HEK293 (cell line): ENCODE data around the gene MYL2.

ENCODE experiments used
- CTCF ChIA-PET: fragments of 350-600 bp; formaldehyde crosslinking; extraction: SDS; loops from one replicate; lab custom pipeline; 2021; ENCODE audit warnings: antibody characterized with exemption; lab: Yijun Ruan, JAX
- POLR2A ChIA-PET: fragments of 300-600 bp; formaldehyde crosslinking; extraction: SDS; loops from one replicate; lab custom pipeline; 2020; ENCODE audit warnings: antibody characterized with exemption, inconsistent platforms; lab: Yijun Ruan, JAX
- H3K27ac ChIP-seq: fragments of 200-500 bp; sonication (Bioruptor generic); 2 replicates; pipeline ENCODE4 v1.5.1; 2014; ENCODE audit warnings: low read depth, low read length, control low read depth, inconsistent platforms; ENCODE audit errors: extremely low read depth
- H3K36me3 ChIP-seq, 2 experiments: fragments of 200-500 bp in 1 of 2; sonication (Bioruptor generic) in 1 of 2; 1 replicate in 1 of 2; 2 replicates in 1 of 2; pipeline ENCODE4 v1.5.1; 2014 to 2017; ENCODE audit warnings: inconsistent platforms in 2 of 2, low read length in 2 of 2; ENCODE audit not compliant: control insufficient read depth in 2 of 2, insufficient read depth in 1 of 2
- H3K4me1 ChIP-seq: fragments of 200-500 bp; sonication (Bioruptor generic); 2 replicates; pipeline ENCODE4 v1.5.1; 2014; ENCODE audit warnings: mild to moderate bottlenecking, low read length, inconsistent platforms; ENCODE audit not compliant: control insufficient read depth, insufficient read depth
- H3K4me3 ChIP-seq: 2 replicates; pipeline ENCODE4 v1.5.1; 2011; ENCODE audit warnings: low read depth, mild to moderate bottlenecking, control low read depth, low read length, moderate library complexity
- H3K9me3 ChIP-seq: fragments of 200-500 bp; sonication (Bioruptor generic); 2 replicates; pipeline ENCODE4 v1.5.1; 2014; ENCODE audit warnings: low read depth, low read length, inconsistent platforms; ENCODE audit not compliant: control insufficient read depth, insufficient read depth
- FEZF1 ChIP-seq: fragments of 450-650 bp; formaldehyde crosslinking; IDR thresholded peaks from 2 replicates; pipeline ENCODE4 v1.5.1; 2016; ENCODE audit warnings: missing biosample characterization, missing genetic modification characterization
- HOXA7 ChIP-seq: sonication (generic); formaldehyde crosslinking; IDR thresholded peaks from 2 replicates; pipeline ENCODE4 v1.8.1; 2022; ENCODE audit warnings: missing genetic modification reagents, borderline replicate concordance
- SP2 ChIP-seq: fragments of 450-650 bp; formaldehyde crosslinking; IDR thresholded peaks from 2 replicates; pipeline ENCODE4 v1.5.1; 2016; ENCODE audit warnings: missing biosample characterization, missing genetic modification characterization
- SP7 ChIP-seq: fragments of 450-650 bp; formaldehyde crosslinking; IDR thresholded peaks from 2 replicates; pipeline ENCODE4 v1.5.1; 2016; ENCODE audit warnings: missing biosample characterization, missing genetic modification characterization
- YY1 ChIP-seq: fragments of 450-650 bp; formaldehyde crosslinking; IDR thresholded peaks from 2 replicates; pipeline ENCODE4 v1.5.1; 2018; ENCODE audit warnings: missing biosample characterization, missing genetic modification characterization
- ZBTB48 ChIP-seq: fragments of 450-650 bp; formaldehyde crosslinking; IDR thresholded peaks from 2 replicates; pipeline ENCODE4 v1.5.1; 2016; ENCODE audit warnings: missing biosample characterization, missing genetic modification characterization
- ZFP41 ChIP-seq: fragments of 450-650 bp; formaldehyde crosslinking; IDR thresholded peaks from 2 replicates; pipeline ENCODE4 v1.5.1; 2016; ENCODE audit warnings: missing biosample characterization, missing genetic modification characterization, borderline replicate concordance
- ZNF16 ChIP-seq: fragments of 450-650 bp; formaldehyde crosslinking; IDR thresholded peaks from 2 replicates; pipeline ENCODE4 v1.5.1; 2016; ENCODE audit warnings: low read depth, missing biosample characterization, missing genetic modification characterization
- ZNF239 ChIP-seq: fragments of 450-650 bp; formaldehyde crosslinking; IDR thresholded peaks from 2 replicates; pipeline ENCODE4 v1.5.1; 2016; ENCODE audit warnings: missing biosample characterization, missing genetic modification characterization
- ZNF266 ChIP-seq: fragments of 450-650 bp; formaldehyde crosslinking; IDR thresholded peaks from 2 replicates; pipeline ENCODE4 v1.5.1; 2016; ENCODE audit warnings: missing biosample characterization, missing genetic modification characterization, low read depth
- ZNF274 ChIP-seq, 2 experiments: fragments of 200-500 bp in 1 of 2; fragments of 450-650 bp in 1 of 2; sonication (Bioruptor generic) in 1 of 2; formaldehyde crosslinking in 1 of 2; IDR thresholded peaks; 2 replicates each; pipeline versions ENCODE4 v1.5.1 to v1.6.1; 2014 to 2016; ENCODE audit warnings: borderline replicate concordance in 1 of 2, inconsistent platforms in 1 of 2, low read length in 1 of 2, missing biosample characterization in 1 of 2, missing genetic modification characterization in 1 of 2
- ZNF394 ChIP-seq: fragments of 450-650 bp; formaldehyde crosslinking; IDR thresholded peaks from 2 replicates; pipeline ENCODE4 v1.5.1; 2016; ENCODE audit warnings: missing biosample characterization, missing genetic modification characterization, mild to moderate bottlenecking, moderate library complexity, borderline replicate concordance
- ZNF521 ChIP-seq: fragments of 450-650 bp; formaldehyde crosslinking; IDR thresholded peaks from 2 replicates; pipeline ENCODE4 v1.5.1; 2017; ENCODE audit warnings: missing biosample characterization, mild to moderate bottlenecking, missing genetic modification characterization
- ZNF548 ChIP-seq: fragments of 450-650 bp; formaldehyde crosslinking; IDR thresholded peaks from 2 replicates; pipeline ENCODE4 v1.5.1; 2016; ENCODE audit warnings: missing biosample characterization, missing genetic modification characterization
- ZNF585B ChIP-seq: fragments of 450-650 bp; formaldehyde crosslinking; IDR thresholded peaks from 2 replicates; pipeline ENCODE4 v1.5.1; 2016; ENCODE audit warnings: missing biosample characterization, missing genetic modification characterization
- ZNF830 ChIP-seq: fragments of 450-650 bp; IDR thresholded peaks from 2 replicates; pipeline ENCODE4 v1.5.0; 2018; ENCODE audit warnings: missing biosample characterization, missing genetic modification characterization, low read depth, mild to moderate bottlenecking, moderate library complexity
- TF ChIP-seq, protein P1 (sequence below): fragments of 450-650 bp; formaldehyde crosslinking; IDR thresholded peaks from 2 replicates; pipeline ENCODE4 v1.5.1; 2016; ENCODE audit warnings: missing biosample characterization, missing genetic modification characterization
- TF ChIP-seq, protein P2 (sequence below): fragments of 450-650 bp; formaldehyde crosslinking; IDR thresholded peaks from 2 replicates; pipeline ENCODE4 v1.5.1; 2017; ENCODE audit warnings: missing biosample characterization, missing genetic modification characterization
- TF ChIP-seq, protein P3 (sequence below): fragments of 450-650 bp; formaldehyde crosslinking; IDR thresholded peaks from 2 replicates; pipeline ENCODE4 v1.5.1; 2016; ENCODE audit warnings: missing biosample characterization, missing genetic modification characterization, borderline replicate concordance
- TF ChIP-seq, protein P4 (sequence below): fragments of 450-650 bp; formaldehyde crosslinking; IDR thresholded peaks from 2 replicates; pipeline ENCODE4 v1.5.1; 2017; ENCODE audit warnings: missing biosample characterization, missing genetic modification characterization

MYL2 gene, protein sequence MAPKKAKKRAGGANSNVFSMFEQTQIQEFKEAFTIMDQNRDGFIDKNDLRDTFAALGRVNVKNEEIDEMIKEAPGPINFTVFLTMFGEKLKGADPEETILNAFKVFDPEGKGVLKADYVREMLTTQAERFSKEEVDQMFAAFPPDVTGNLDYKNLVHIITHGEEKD

DNA sequence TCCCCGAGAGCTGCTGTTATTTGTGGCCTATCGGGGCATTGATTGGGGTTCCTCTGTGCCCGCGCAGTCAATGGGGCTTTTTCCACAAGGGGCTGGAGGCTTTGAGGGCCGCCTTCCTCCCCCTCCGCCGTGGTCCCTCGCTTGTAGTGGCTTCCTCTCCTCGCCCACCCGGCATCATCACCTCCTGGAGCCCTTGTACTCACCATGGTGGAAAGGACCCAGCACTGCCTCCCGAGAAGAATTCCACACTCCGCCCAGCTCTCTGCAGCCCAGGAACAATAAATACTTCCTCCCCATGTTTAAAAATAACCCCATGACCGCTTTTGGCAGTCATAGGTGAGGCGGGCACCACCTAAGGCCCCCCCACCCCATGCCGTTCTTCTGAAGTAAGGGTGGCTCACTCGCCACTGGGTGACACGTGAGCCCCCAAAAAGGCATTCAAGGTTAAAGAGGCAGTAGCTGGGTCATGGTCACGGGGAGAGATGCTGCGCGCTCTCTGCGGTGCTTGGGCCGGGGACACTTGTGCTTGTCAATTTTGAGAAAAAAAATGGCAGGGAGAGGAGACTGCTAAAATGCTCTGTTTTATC lies at the start of gene MYL2:
Gene MYL2 (minus strand): TSS at position 256 of the 587 bp plus-strand sequence. CDS start 50 bp downstream, at position 206.
- Histone ChIP-seq H3K4me1 (no peaks in the 10 kb centered on the region), H3K36me3 (no peaks in the 10 kb centered on the region), H3K4me3 (no peak within 1 kb of the TSS), H3K9me3 (no peaks in the 10 kb centered on the region), H3K27ac (no peak within 1 kb of the TSS)
- POLR2A ChIA-PET: no interaction called here
- CTCF ChIA-PET: no interaction called here
- TF ChIP-seq YY1 (tag by site-specific recombination) (no peak), SP7 (no peak), ZNF830 (tag by site-specific recombination) (no peak), ZNF266 (tag by site-specific recombination) (no peak), ZNF585B (tag by site-specific recombination) (no peak), ZBTB48 (tag by site-specific recombination) (no peak), ZNF521 (no peak), ZNF548 (tag by site-specific recombination) (no peak), SP2 (tag by site-specific recombination) (no peak), ZNF239 (tag by site-specific recombination) (no peak), HOXA7 (CRISPR knock-in tag) (no peak), ZNF394 (tag by site-specific recombination) (no peak), FEZF1 (tag by site-specific recombination) (no peak), ZFP41 (no peak), ZNF16 (tag by site-specific recombination) (no peak)
- TF ChIP-seq, protein P1, sequence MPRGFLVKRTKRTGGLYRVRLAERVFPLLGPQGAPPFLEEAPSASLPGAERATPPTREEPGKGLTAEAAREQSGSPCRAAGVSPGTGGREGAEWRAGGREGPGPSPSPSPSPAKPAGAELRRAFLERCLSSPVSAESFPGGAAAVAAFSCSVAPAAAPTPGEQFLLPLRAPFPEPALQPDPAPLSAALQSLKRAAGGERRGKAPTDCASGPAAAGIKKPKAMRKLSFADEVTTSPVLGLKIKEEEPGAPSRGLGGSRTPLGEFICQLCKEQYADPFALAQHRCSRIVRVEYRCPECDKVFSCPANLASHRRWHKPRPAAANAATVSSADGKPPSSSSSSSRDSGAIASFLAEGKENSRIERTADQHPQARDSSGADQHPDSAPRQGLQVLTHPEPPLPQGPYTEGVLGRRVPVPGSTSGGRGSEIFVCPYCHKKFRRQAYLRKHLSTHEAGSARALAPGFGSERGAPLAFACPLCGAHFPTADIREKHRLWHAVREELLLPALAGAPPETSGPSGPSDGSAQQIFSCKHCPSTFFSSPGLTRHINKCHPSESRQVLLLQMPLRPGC: no peak

DNA sequence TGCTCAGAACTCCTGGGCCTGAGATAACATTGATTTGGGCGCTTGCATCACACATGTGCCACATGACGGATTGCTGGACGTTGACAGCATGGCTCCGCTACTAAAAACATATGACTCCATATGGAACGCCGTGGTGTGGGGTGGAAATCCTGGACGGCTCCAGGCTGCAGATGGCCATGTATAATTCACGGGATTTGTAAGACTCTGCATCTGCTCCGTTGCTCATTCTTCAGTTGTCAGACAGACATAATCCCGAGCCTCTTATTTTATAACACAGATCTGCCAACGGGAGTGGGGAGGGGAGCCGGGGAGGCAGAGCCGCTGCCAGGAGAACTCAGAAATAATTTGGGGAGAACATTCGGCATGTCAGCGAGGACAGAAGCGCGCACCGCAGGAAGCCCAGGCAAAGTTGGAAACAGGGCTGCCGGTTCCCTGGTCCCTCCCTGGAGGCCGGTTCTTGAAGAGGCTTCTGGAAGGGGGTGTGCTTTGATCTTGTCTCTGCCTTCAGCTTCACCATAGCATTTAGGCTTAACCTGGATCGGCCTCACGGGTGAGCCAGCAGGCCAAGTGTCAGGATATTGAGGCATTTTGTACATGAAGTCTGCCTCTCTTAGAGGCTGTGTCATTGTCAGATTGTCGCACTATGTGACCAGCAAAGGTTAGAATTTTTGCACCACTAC lies 45.8 kb upstream of the MYL2 start:
- H3K9me3 ChIP-seq: no peaks in the 10 kb centered on the region
- no peak overlapping the region for H3K4me3 ChIP-seq
- ChIA-PET CTCF (interaction anchor here (0.7 kb wide), 1 partner anchor 303 kb away, joined by 3 read pairs; no protein-coding TSS in a partner anchor), POLR2A (no interaction called here)
- H3K36me3 ChIP-seq: no peaks in the 10 kb centered on the region
- no peak overlapping the region for H3K27ac ChIP-seq
- TF ChIP-seq ZNF585B (tag by site-specific recombination) (no peak), ZNF274 (IDR thresholded peaks at IDR 0.05; ENCODE audit: low read length) (no peak), ZNF274 (tag by site-specific recombination; IDR thresholded peaks at IDR 0.05; ENCODE audit: borderline replicate concordance) (no peak)
- TF ChIP-seq, protein P2, sequence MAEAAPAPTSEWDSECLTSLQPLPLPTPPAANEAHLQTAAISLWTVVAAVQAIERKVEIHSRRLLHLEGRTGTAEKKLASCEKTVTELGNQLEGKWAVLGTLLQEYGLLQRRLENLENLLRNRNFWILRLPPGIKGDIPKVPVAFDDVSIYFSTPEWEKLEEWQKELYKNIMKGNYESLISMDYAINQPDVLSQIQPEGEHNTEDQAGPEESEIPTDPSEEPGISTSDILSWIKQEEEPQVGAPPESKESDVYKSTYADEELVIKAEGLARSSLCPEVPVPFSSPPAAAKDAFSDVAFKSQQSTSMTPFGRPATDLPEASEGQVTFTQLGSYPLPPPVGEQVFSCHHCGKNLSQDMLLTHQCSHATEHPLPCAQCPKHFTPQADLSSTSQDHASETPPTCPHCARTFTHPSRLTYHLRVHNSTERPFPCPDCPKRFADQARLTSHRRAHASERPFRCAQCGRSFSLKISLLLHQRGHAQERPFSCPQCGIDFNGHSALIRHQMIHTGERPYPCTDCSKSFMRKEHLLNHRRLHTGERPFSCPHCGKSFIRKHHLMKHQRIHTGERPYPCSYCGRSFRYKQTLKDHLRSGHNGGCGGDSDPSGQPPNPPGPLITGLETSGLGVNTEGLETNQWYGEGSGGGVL (tag by site-specific recombination): no peak
- TF ChIP-seq, protein P3, sequence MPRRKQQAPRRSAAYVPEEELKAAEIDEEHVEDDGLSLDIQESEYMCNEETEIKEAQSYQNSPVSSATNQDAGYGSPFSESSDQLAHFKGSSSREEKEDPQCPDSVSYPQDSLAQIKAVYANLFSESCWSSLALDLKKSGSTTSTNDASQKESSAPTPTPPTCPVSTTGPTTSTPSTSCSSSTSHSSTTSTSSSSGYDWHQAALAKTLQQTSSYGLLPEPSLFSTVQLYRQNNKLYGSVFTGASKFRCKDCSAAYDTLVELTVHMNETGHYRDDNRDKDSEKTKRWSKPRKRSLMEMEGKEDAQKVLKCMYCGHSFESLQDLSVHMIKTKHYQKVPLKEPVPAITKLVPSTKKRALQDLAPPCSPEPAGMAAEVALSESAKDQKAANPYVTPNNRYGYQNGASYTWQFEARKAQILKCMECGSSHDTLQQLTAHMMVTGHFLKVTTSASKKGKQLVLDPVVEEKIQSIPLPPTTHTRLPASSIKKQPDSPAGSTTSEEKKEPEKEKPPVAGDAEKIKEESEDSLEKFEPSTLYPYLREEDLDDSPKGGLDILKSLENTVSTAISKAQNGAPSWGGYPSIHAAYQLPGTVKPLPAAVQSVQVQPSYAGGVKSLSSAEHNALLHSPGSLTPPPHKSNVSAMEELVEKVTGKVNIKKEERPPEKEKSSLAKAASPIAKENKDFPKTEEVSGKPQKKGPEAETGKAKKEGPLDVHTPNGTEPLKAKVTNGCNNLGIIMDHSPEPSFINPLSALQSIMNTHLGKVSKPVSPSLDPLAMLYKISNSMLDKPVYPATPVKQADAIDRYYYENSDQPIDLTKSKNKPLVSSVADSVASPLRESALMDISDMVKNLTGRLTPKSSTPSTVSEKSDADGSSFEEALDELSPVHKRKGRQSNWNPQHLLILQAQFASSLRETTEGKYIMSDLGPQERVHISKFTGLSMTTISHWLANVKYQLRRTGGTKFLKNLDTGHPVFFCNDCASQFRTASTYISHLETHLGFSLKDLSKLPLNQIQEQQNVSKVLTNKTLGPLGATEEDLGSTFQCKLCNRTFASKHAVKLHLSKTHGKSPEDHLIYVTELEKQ (tag by site-specific recombination): no peak
- TF ChIP-seq, protein P4, sequence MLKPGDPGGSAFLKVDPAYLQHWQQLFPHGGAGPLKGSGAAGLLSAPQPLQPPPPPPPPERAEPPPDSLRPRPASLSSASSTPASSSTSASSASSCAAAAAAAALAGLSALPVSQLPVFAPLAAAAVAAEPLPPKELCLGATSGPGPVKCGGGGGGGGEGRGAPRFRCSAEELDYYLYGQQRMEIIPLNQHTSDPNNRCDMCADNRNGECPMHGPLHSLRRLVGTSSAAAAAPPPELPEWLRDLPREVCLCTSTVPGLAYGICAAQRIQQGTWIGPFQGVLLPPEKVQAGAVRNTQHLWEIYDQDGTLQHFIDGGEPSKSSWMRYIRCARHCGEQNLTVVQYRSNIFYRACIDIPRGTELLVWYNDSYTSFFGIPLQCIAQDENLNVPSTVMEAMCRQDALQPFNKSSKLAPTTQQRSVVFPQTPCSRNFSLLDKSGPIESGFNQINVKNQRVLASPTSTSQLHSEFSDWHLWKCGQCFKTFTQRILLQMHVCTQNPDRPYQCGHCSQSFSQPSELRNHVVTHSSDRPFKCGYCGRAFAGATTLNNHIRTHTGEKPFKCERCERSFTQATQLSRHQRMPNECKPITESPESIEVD (tag by site-specific recombination): no peak
- H3K4me1 ChIP-seq: no peaks in the 10 kb centered on the region
